HG03066 (cell line): ENCODE results near the gene VWA3B.
"Not testable (repeated sequence)": the region's sequence is repeated elsewhere in the genome, so short reads cannot be mapped to it uniquely, and the experiment has no call there.

Experiments
- ATAC-seq: cut with Tn5 transposase; IDR thresholded peaks from one replicate; pipeline ENCODE4 v1.9.1; 2021; ENCODE audit warnings: low read depth; ENCODE audit not compliant: unreplicated experiment

The VWA3B gene

DNA sequence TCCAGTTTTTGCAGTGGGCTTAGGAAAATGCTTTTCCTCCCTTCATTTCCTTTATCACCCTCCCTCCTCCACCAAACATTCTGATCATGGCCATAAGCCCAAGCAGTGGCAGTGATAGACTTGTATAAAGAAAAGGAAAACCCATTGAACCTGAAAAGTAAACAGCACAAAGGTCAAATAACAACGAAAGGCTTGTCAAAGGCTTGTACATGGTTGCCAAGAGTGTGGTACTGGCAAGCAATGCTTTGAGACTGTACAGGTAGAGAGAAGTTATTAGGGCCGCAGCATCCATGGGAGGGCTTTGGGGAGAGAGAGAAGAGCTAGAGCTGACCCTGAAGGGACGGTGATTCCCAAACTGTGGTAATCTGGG lies 2.1 kb upstream of the VWA3B start:
- ATAC-seq: no peak

- ATAC-seq: no peak
Observed at GRCh38 chr2:98085649-98086048, 1.3 kb upstream of the VWA3B start.

- no peak for ATAC-seq
Observed at GRCh38 chr2:98087447-98088020, 567 bp downstream of the VWA3B start.

- no peak for ATAC-seq
Observed at GRCh38 chr2:98088261-98088660, 1.3 kb downstream of the VWA3B start.

DNA sequence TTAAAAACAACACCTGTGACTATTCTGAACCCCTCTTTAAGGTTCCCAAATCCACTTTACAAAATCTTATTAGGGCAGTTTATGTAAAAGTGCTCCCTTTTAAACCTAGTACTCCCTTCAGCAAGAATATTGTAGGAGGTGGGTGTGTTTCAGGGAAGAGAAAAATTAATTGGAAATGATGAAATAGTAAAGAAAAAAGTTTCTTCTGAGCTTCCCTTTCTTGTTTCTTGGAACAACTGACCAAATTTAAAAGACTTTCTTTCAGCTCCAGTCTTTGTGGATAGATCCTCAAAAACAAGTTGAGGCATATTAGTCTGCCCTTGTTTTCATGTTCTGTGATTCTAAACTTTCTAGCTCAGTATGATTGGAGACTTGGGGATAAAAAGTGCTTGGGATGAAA lies 3.0 kb downstream of the VWA3B start:
- ATAC-seq: no peak

DNA sequence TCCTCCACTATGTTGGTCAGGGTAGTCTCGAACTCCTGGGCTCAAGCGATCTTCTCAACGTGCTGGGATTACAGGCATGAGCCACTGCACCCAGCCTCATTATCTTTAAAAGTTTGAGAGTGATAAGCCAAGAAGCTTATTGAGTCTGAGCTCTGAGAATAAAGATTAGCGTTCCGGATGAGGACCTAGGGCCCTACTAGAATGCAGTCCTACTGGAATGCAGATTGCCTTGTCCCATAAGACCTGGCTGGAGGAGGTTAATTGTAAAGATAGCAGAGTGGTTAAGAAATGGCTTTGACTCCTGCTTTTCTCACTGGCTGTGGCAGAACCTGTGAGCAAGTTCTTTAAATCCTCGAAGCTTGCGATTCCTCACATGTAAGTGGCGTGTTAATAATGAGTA lies 4.0 kb downstream of the VWA3B start:
- ATAC-seq: no peak

GRCh38 chr2:98091738-98092137 lies 4.8 kb downstream of the VWA3B start:
- ATAC-seq: no peak

DNA sequence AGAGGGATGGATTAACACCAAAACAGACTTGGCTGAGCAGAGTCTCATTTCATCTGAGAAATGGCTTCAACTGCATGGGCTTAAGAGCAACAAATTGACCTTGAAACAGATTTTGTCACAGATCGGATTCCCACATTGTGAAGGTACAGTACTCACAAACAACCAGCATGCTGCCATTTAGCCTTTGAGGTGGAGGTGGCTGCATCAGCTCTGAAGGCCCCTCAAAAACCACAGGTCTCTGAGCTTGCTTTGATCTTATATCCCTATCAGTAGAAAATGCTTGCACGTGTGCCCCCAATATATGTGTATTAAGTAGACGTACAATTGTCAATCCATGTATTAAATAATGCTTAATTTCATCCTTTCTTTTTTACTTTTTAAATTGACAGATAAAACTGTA lies 6.2 kb downstream of the VWA3B start:
- ATAC-seq: no peak

GRCh38 chr2:98093611-98094010 lies 6.6 kb downstream of the VWA3B start:
- ATAC-seq: no peak

- ATAC-seq: no peak
Observed at GRCh38 chr2:98099939-98100743, 13.2 kb downstream of the VWA3B start.

GRCh38 chr2:98102315-98102714 lies 15.3 kb downstream of the VWA3B start:
- not testable (repeated sequence) for ATAC-seq

- no peak for ATAC-seq
Observed at GRCh38 chr2:98102878-98103277, 15.9 kb downstream of the VWA3B start.

- ATAC-seq: no peak
Observed at GRCh38 chr2:98108110-98108509, 21.1 kb downstream of the VWA3B start.

- ATAC-seq: no peak
Observed at GRCh38 chr2:98110741-98111140, 23.8 kb downstream of the VWA3B start.

DNA sequence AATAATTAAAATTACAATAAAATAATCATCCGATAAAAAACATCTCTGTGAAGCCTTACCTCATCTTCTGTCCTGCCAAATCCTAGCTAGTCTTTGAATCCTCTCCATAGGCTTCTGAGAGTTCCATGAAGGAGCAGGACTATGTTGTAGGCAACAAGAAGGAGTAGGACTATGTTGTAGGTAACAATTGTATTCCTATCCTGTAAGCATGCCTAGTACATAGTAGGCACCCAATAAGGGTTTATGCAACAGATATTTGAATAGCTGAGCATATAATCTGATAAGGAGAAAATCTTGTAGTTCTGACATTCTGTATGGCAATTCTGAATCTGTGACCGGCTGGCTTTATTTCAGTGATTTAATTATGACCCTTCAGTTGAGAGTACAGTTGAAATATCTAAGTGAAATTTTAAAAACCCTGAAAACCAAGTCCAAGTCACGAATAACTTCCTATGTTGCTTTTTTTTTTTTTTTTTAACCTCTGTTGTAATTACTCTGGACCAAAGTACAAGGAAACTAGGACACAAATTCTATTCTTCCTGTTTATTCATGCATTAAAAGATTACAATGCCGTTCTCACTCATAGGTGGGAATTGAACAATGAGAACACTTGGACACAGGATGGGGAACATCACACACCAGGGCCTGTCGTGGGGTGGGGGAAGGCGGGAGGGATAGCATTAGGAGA lies 27.8 kb downstream of the VWA3B start:
- no peak for ATAC-seq

- no peak for ATAC-seq
Observed at GRCh38 chr2:98118161-98118560, 31.2 kb downstream of the VWA3B start.

GRCh38 chr2:98118852-98119251 lies 31.9 kb downstream of the VWA3B start:
- no peak for ATAC-seq

DNA sequence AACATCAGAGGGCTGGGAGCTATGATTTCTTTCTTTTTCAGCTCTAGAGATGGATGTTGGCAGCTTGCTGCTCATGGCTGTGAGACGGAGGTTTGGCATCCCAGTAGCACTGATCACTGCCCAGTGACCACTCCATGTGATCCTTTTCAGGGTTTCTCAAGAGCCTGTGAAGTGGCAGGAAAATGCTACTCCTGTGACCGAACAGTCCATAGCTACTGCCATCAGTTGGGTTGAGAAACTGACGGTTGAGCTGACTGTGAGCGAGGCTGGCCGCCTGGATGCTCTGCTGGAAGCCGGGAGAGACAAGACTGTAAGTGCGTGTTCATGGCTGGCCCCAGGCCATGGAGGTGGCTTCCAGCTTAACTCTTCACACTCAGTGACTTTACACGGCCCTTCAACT lies 34.2 kb downstream of the VWA3B start:
- ATAC-seq: no peak

DNA sequence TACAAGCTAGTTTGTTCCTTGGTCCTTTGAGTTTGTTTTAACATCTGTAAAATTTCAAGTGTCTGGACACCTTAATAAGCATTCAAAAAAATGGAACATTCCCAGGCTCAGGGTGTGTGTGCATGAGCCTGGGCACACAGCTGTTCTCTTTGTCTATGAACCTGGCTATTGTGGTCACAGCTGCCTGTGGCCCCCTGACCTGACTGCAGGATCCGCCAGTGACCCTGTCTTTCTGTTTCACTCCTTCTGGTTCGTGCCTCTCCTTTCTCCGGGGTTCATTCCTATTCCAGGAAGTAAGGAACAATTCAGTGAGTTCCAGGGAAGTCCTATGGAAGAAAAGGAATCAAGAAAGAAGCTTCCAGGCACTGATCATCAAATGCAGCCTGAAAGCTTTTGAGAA lies 35.6 kb downstream of the VWA3B start:
- no peak for ATAC-seq

DNA sequence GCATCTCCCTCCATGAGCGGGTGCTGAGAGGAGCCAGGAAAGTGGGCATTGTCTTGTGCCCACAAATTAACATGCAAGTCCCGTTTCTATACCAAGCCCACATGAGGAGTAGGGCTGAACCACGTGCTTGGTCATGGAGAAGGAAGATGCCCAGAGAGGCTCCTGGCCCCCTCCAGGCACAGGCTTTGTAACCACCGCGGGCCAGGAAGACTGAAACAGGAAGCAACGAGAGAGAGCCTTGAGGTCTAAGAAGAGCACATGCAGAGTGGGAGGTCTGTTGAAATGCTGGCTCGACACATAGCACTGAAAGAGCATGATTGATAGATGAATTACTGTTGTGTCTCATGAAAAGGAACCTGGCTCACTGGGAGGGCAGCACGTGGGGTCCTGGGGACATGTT lies 36.3 kb downstream of the VWA3B start:
- ATAC-seq: no peak

GRCh38 chr2:98126061-98126460 lies 39.1 kb downstream of the VWA3B start:
- no peak for ATAC-seq
